OCI-LY7 (cell line): ENCODE data around the gene HSPB3. TPM values are rescaled to one million over a fixed set of nuclear protein-coding genes. Genes with fewer than 3 reads are reported as not detected.

Source experiments
- BruUV-seq: library from RNA; stranded (reverse); fragments of 400-500 nt; replicated peaks from 2 replicates; lab custom pipeline; 2021; lab: Mats Ljungman, UMichigan
- CTCF ChIA-PET: fragments of 300-600 bp; sonication (Branson Sonifier 250); formaldehyde crosslinking; loops from one replicate; lab custom pipeline; 2022; ENCODE audit warnings: antibody characterized with exemption; ENCODE audit not compliant: unreplicated experiment; lab: Charles Lee
- POLR2A ChIA-PET: fragments of 300-600 bp; sonication (Branson Sonifier 250); formaldehyde crosslinking; loops from one replicate; lab custom pipeline; 2022; ENCODE audit warnings: antibody characterized with exemption; lab: Charles Lee
- DNase-seq: peaks from one replicate; pipeline ENCODE4 v3.0.0-alpha.2; 2015; ENCODE audit warnings: low spot score
- H2AFZ ChIP-seq: fragments of 200-600 bp; sonication (generic), shearing (Covaris generic); 2 replicates; pipeline ENCODE4 v1.6.1; 2014; ENCODE audit warnings: mild to moderate bottlenecking, antibody characterized with exemption, low read length, moderate library complexity
- H3K27ac ChIP-seq: fragments of 200-600 bp; sonication (generic); 2 replicates; pipeline ENCODE4 v1.5.1; 2014; ENCODE audit warnings: mixed run types, low read depth, mild to moderate bottlenecking, moderate library complexity, low read length, inconsistent platforms; ENCODE audit not compliant: poor library complexity, severe bottlenecking
- H3K36me3 ChIP-seq: fragments of 200-600 bp; sonication (generic); 2 replicates; pipeline ENCODE4 v1.6.1; 2014; ENCODE audit warnings: mild to moderate bottlenecking, antibody characterized with exemption, low read length, moderate library complexity, mixed read lengths; ENCODE audit not compliant: insufficient read depth
- H3K4me1 ChIP-seq: fragments of 200-600 bp; sonication (generic); 2 replicates; pipeline ENCODE4 v1.5.1; 2014; ENCODE audit warnings: mild to moderate bottlenecking, low read length; ENCODE audit not compliant: insufficient read depth, poor library complexity, severe bottlenecking
- H3K4me2 ChIP-seq: fragments of 200-600 bp; sonication (generic); 2 replicates; pipeline ENCODE4 v1.6.1; 2014; ENCODE audit warnings: mild to moderate bottlenecking, low read length
- H3K4me3 ChIP-seq: fragments of 200-600 bp; sonication (generic); 2 replicates; pipeline ENCODE4 v1.5.1; 2014; ENCODE audit warnings: mild to moderate bottlenecking, low read depth, low read length; ENCODE audit not compliant: poor library complexity, severe bottlenecking
- H3K79me2 ChIP-seq: fragments of 200-600 bp; sonication (generic); 2 replicates; pipeline ENCODE4 v1.6.1; 2016; ENCODE audit warnings: low read depth, mild to moderate bottlenecking, low read length, moderate library complexity, mixed read lengths; ENCODE audit not compliant: insufficient read depth
- H3K9me2 ChIP-seq: fragments of 200-600 bp; sonication (generic); 2 replicates; pipeline ENCODE4 v1.6.1; 2016; ENCODE audit warnings: mild to moderate bottlenecking, low read length, mixed read lengths; ENCODE audit not compliant: insufficient read depth
- H3K9me3 ChIP-seq: fragments of 200-600 bp; sonication (generic); 2 replicates; pipeline ENCODE4 v1.6.1; 2014; ENCODE audit warnings: mild to moderate bottlenecking, mixed run types, low read length, mixed read lengths
- H4K20me1 ChIP-seq: fragments of 200-600 bp; sonication (generic); 2 replicates; pipeline ENCODE4 v1.6.1; 2014; ENCODE audit warnings: mild to moderate bottlenecking, antibody characterized with exemption, low read length, moderate library complexity, mixed read lengths; ENCODE audit not compliant: insufficient read depth
- EZH2phosphoT487 ChIP-seq: fragments of 200-600 bp; sonication (generic); IDR thresholded peaks from 2 replicates; pipeline ENCODE4 v1.6.1; 2018; ENCODE audit warnings: low read depth, borderline replicate concordance, mild to moderate bottlenecking, mixed run types, antibody characterized with exemption, low read length, moderate library complexity, mixed read lengths
- intact Hi-C: fragments of 100-400 bp; cut with micrococcal nuclease; formaldehyde crosslinking; loops from one replicate; pipeline ENCODE4 v1.10.0; 2022; ENCODE audit not compliant: unreplicated experiment
- total RNA-seq, 2 experiments: library from RNA; depleted of rRNA in 1 of 2; stranded (reverse); fragments of >200 nt in 1 of 2; shearing (Covaris generic) in 1 of 2; gene quantifications; 2 replicates each; pipeline ENCODE4 v1.2.3, GENCODE V29; 2014 to 2022
- TF ChIP-seq, protein P1 (sequence below): fragments of 200-600 bp; sonication (generic); conservative IDR thresholded peaks from 2 replicates; pipeline ENCODE4 v1.5.1; 2014; ENCODE audit warnings: mild to moderate bottlenecking, antibody characterized with exemption, low read length, moderate library complexity, mixed read lengths

The HSPB3 gene
- total RNA-seq, 2 experiments from 2014 or later, result not detected

- ChIA-PET CTCF (no interaction called here), POLR2A (interaction anchor here (0.7 kb wide), 1 partner anchor 30 kb away, joined by 4 read pairs; no protein-coding TSS in a partner anchor)
- no peaks in the 10 kb centered on the region for H3K9me3 ChIP-seq
- no peaks in the 10 kb centered on the region for H3K9me2 ChIP-seq
- no peak for TF ChIP-seq EZH2phosphoT487
- TF ChIP-seq, protein P1, sequence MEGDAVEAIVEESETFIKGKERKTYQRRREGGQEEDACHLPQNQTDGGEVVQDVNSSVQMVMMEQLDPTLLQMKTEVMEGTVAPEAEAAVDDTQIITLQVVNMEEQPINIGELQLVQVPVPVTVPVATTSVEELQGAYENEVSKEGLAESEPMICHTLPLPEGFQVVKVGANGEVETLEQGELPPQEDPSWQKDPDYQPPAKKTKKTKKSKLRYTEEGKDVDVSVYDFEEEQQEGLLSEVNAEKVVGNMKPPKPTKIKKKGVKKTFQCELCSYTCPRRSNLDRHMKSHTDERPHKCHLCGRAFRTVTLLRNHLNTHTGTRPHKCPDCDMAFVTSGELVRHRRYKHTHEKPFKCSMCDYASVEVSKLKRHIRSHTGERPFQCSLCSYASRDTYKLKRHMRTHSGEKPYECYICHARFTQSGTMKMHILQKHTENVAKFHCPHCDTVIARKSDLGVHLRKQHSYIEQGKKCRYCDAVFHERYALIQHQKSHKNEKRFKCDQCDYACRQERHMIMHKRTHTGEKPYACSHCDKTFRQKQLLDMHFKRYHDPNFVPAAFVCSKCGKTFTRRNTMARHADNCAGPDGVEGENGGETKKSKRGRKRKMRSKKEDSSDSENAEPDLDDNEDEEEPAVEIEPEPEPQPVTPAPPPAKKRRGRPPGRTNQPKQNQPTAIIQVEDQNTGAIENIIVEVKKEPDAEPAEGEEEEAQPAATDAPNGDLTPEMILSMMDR, result no peak
- no peak overlapping the region for H3K27ac ChIP-seq
- intact Hi-C loops, result no loop called here
- no TSS peak for BruUV-seq
- H4K20me1 ChIP-seq, result no peaks in the 10 kb centered on the region
- H3K4me1 ChIP-seq, result peaks cover 8% of the 10 kb centered on the region
- peak overlapping the region; percentile 33; the same call in 1 of the 2 replicates for H3K4me2 ChIP-seq
- H3K4me3 ChIP-seq, result no peak overlapping the region
- peak; percentile 57 for DNase-seq
- H2AFZ ChIP-seq, result no peak overlapping the region
- no peaks in the 10 kb centered on the region for H3K79me2 ChIP-seq
- H3K36me3 ChIP-seq, result no peaks in the 10 kb centered on the region
Observed at GRCh38 chr5:54469622-54470021, 14.1 kb downstream of the HSPB3 start.

DNA sequence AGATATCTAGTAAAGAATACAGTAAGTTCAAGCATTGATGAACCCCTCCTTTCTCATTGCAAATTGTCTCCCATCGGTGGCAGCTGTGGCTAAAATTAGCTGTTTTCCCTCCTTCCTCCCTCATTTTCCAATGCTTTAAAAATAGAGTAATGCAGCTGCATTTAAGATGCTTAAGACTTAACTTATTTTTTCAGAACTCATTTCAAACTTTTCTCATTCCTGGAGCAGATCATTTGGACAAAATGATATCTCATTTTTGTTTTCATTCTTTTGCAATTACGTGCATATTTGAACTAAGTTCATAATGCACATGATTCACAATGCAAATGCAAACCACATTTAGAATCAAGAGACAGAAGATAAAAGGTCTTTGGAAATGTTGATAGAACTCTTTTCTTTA is 14.6 kb downstream of the HSPB3 start:
- H3K36me3 ChIP-seq, result no peaks in the 10 kb centered on the region
- no peaks in the 10 kb centered on the region for H3K9me2 ChIP-seq
- H3K79me2 ChIP-seq, result no peaks in the 10 kb centered on the region
- H3K4me1 ChIP-seq, result peaks cover 8% of the 10 kb centered on the region
- no peak for DNase-seq
- H3K9me3 ChIP-seq, result no peaks in the 10 kb centered on the region
- no peaks in the 10 kb centered on the region for H4K20me1 ChIP-seq
- TF ChIP-seq EZH2phosphoT487, result no peak
- TF ChIP-seq, protein P1, result no peak
- H3K27ac ChIP-seq, result no peak overlapping the region
- H3K4me2 ChIP-seq, result no peak overlapping the region
- ChIA-PET POLR2A (no interaction called here), CTCF (no interaction called here)
- no TSS peak for BruUV-seq
- H2AFZ ChIP-seq, result no peak overlapping the region
- intact Hi-C loops, result no loop called here
- no peak overlapping the region for H3K4me3 ChIP-seq

DNA sequence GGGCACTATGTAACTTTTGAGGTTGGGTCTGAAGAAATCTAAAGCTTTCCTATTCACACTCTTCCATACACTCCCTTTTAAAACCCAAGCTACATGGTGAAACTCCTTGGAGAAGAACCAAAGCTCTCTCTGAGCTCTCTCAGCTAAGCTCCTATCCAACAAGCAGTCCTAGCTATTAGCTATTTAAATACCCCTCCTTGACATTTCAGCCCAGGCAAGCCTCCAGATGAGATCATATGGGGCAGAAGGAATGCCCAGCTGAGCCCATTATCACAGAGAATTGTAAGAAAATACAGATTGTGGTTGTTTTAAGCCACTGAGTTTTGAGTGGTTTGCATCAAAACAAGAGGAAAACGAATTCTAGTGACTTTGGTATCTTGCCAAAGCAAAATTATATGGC is 15.2 kb downstream of the HSPB3 start:
- BruUV-seq, result no TSS peak
- no peak overlapping the region for H2AFZ ChIP-seq
- H3K4me3 ChIP-seq, result no peak overlapping the region
- intact Hi-C loops, result no loop called here
- H3K4me1 ChIP-seq, result peaks cover 8% of the 10 kb centered on the region
- no peak for DNase-seq
- H3K9me3 ChIP-seq, result no peaks in the 10 kb centered on the region
- no peaks in the 10 kb centered on the region for H4K20me1 ChIP-seq
- H3K79me2 ChIP-seq, result no peaks in the 10 kb centered on the region
- H3K4me2 ChIP-seq, result no peak overlapping the region
- ChIA-PET POLR2A (no interaction called here), CTCF (no interaction called here)
- H3K36me3 ChIP-seq, result no peaks in the 10 kb centered on the region
- no peaks in the 10 kb centered on the region for H3K9me2 ChIP-seq
- H3K27ac ChIP-seq, result no peak overlapping the region
- no peak for TF ChIP-seq EZH2phosphoT487
- TF ChIP-seq, protein P1, result no peak
